Naive B cell (primary cell): ENCODE data around the gene PRAME. TPM values are rescaled to one million over a fixed set of nuclear protein-coding genes. Genes with fewer than 3 reads are reported as not detected.
A peak's percentile ranks its signal among the peaks of the same experiment; 100 is the strongest.
"Not testable (repeated sequence)": the region's sequence is repeated elsewhere in the genome, so short reads cannot be mapped to it uniquely, and the experiment has no call there.

ENCODE experiments used
- ATAC-seq, 2 donors: fragments of 150-1000 bp; cut with Tn5 transposase; 2 replicates each; pipeline ENCODE4 v1.10.0; 2021; ENCODE audit warnings: low read depth in 2 of 2, mild to moderate bottlenecking in 2 of 2, moderate library complexity in 2 of 2
- DNase-seq: peaks from one replicate; pipeline ENCODE4 v3.0.0; 2022
- H3K27ac Mint-ChIP-seq, 6 donors: one replicate each; pipeline ENCODE4 v1.8.0; 2020 to 2022; ENCODE audit warnings: mild to moderate bottlenecking in 6 of 6, mixed read lengths in 6 of 6, moderate library complexity in 5 of 6, inconsistent platforms in 2 of 6
- H3K27me3 Mint-ChIP-seq, 3 donors: one replicate each; pipeline ENCODE4 v1.8.0; 2021 to 2022; ENCODE audit warnings: mixed read lengths in 3 of 3, mild to moderate bottlenecking in 1 of 3
- H3K36me3 Mint-ChIP-seq, 2 donors: one replicate each; pipeline ENCODE4 v1.8.0; 2020 to 2022; ENCODE audit warnings: mixed read lengths in 2 of 2, inconsistent platforms in 1 of 2, mild to moderate bottlenecking in 1 of 2
- H3K4me1 Mint-ChIP-seq, 3 donors: one replicate each; pipeline ENCODE4 v1.8.0; 2020 to 2022; ENCODE audit warnings: mixed read lengths in 3 of 3, inconsistent platforms in 1 of 3, mild to moderate bottlenecking in 1 of 3, moderate library complexity in 1 of 3
- H3K4me3 Mint-ChIP-seq, 8 donors: one replicate each; pipeline ENCODE4 v1.8.0; 2020 to 2022; ENCODE audit warnings: mild to moderate bottlenecking in 8 of 8, mixed read lengths in 8 of 8, moderate library complexity in 8 of 8, inconsistent platforms in 2 of 8
- H3K9me3 Mint-ChIP-seq, 7 donors: one replicate each; pipeline ENCODE4 v1.8.0; 2020 to 2022; ENCODE audit warnings: mixed read lengths in 7 of 7, mild to moderate bottlenecking in 5 of 7, inconsistent platforms in 2 of 7, moderate library complexity in 1 of 7
- polyA plus RNA-seq, 6 donors: library from polyadenylated mRNA; unstranded; fragments of 300-500 nt; fragmentation: Illumina TruSeq; gene quantifications; one replicate each; pipeline ENCODE4 v1.2.3, GENCODE V29; 2021; ENCODE audit warnings: low read depth in 6 of 6

The PRAME gene
- polyA plus RNA-seq, 6 donors from 2014 or later = not detected

- no peaks in the 10 kb centered on the region for H3K9me3 Mint-ChIP-seq
- peak within 1 kb of the TSS in 1 of 6 donors; percentile 52 for H3K27ac Mint-ChIP-seq
- no peaks in the 10 kb centered on the region for H3K36me3 Mint-ChIP-seq
- no peak within 1 kb of the TSS for H3K4me3 Mint-ChIP-seq
- H3K27me3 Mint-ChIP-seq = peaks cover 17 to 21% (median 18%) of the 10 kb centered on the region in 3 donors
- DNase-seq (no peak), ATAC-seq (no peak)
- peaks cover 0 to 9% (median 6%) of the 10 kb centered on the region in 3 donors for H3K4me1 Mint-ChIP-seq
These were observed 38.9 kb downstream of the PRAME start, which contains the start of gene ZNF280A for GRCh38 chr22:22520020-22520656. ZNF280A (minus strand) TSS chr22:22520270; CDS start chr22:22515630, 4,640 bp downstream.

- Mint-ChIP-seq H3K27me3 (peaks cover 18 to 26% (median 23%) of the 10 kb centered on the region in 3 donors), H3K27ac (peak overlapping the region in 1 of 6 donors; percentile 52), H3K4me1 (peaks cover 0 to 6% (median 6%) of the 10 kb centered on the region in 3 donors), H3K9me3 (no peaks in the 10 kb centered on the region), H3K4me3 (no peak overlapping the region), H3K36me3 (no peaks in the 10 kb centered on the region)
- no peak for ATAC-seq
- DNase-seq = no peak
These were observed 39.5 kb downstream of the PRAME start for GRCh38 chr22:22519591-22519990.

GRCh38 chr22:22516992-22517391 is 42.1 kb downstream of the PRAME start:
- peaks cover 0 to 6% (median 0%) of the 10 kb centered on the region in 3 donors for H3K4me1 Mint-ChIP-seq
- H3K27me3 Mint-ChIP-seq = peaks cover 19 to 31% (median 28%) of the 10 kb centered on the region in 3 donors
- no peak for DNase-seq
- peaks cover 0 to 3% (median 0%) of the 10 kb centered on the region in 7 donors for H3K9me3 Mint-ChIP-seq
- H3K4me3 Mint-ChIP-seq = no peak overlapping the region
- no peak for ATAC-seq
- no peaks in the 10 kb centered on the region for H3K36me3 Mint-ChIP-seq
- no peak overlapping the region for H3K27ac Mint-ChIP-seq

GRCh38 chr22:22515890-22516289 is 43.2 kb downstream of the PRAME start:
- Mint-ChIP-seq H3K4me1 (peaks cover 0 to 6% (median 0%) of the 10 kb centered on the region in 3 donors), H3K4me3 (no peak overlapping the region), H3K9me3 (peaks cover 0 to 10% (median 2%) of the 10 kb centered on the region in 7 donors), H3K27me3 (peaks cover 19 to 36% (median 28%) of the 10 kb centered on the region in 3 donors), H3K27ac (no peak overlapping the region), H3K36me3 (no peaks in the 10 kb centered on the region)
- ATAC-seq (no peak), DNase-seq (no peak)

GRCh38 chr22:22514431-22514830 is 44.6 kb downstream of the PRAME start:
- not testable (repeated sequence) for DNase-seq, H3K36me3 Mint-ChIP-seq, H3K4me3 Mint-ChIP-seq, H3K27ac Mint-ChIP-seq, ATAC-seq, H3K4me1 Mint-ChIP-seq
- Mint-ChIP-seq H3K27me3 (peaks cover 19 to 36% (median 28%) of the 10 kb centered on the region in 3 donors), H3K9me3 (peaks cover 0 to 15% (median 6%) of the 10 kb centered on the region in 7 donors)

GRCh38 chr22:22513619-22514018 is 45.4 kb downstream of the PRAME start:
- Mint-ChIP-seq H3K4me3 (no peak overlapping the region), H3K4me1 (peaks cover 3 to 10% (median 3%) of the 10 kb centered on the region in 3 donors), H3K27ac (peak overlapping the region in 1 of 6 donors; percentile 22), H3K27me3 (peaks cover 19 to 36% (median 28%) of the 10 kb centered on the region in 3 donors), H3K36me3 (peaks cover 0 to 9% of the 10 kb centered on the region in 2 donors), H3K9me3 (peaks cover 0 to 23% (median 7%) of the 10 kb centered on the region in 7 donors)
- DNase-seq (no peak), ATAC-seq (no peak)

- peaks cover 0 to 9% of the 10 kb centered on the region in 2 donors for H3K36me3 Mint-ChIP-seq
- H3K4me1 Mint-ChIP-seq = peaks cover 4 to 15% (median 5%) of the 10 kb centered on the region in 3 donors
- H3K27ac Mint-ChIP-seq = no peak overlapping the region
- ATAC-seq (no peak), DNase-seq (no peak)
- peaks cover 19 to 36% (median 28%) of the 10 kb centered on the region in 3 donors for H3K27me3 Mint-ChIP-seq
- H3K9me3 Mint-ChIP-seq = peaks cover 0 to 23% (median 7%) of the 10 kb centered on the region in 7 donors
- H3K4me3 Mint-ChIP-seq = no peak overlapping the region
These were observed 46.1 kb downstream of the PRAME start for GRCh38 chr22:22512951-22513350.

- Mint-ChIP-seq H3K36me3 (peaks cover 3 to 17% of the 10 kb centered on the region in 2 donors), H3K9me3 (peaks cover 0 to 23% (median 7%) of the 10 kb centered on the region in 7 donors), H3K4me3 (peak overlapping the region in 1 of 8 donors; percentile 63), H3K27me3 (peaks cover 13 to 25% (median 15%) of the 10 kb centered on the region in 3 donors), H3K4me1 (peaks cover 14 to 22% (median 17%) of the 10 kb centered on the region in 3 donors)
- DNase-seq, H3K27ac Mint-ChIP-seq, ATAC-seq: not testable (repeated sequence)
These were observed 48.2 kb downstream of the PRAME start for GRCh38 chr22:22510833-22511232.

GRCh38 chr22:22509912-22510311 is 49.2 kb downstream of the PRAME start:
- peak overlapping the region in 1 of 6 donors; percentile 69 for H3K27ac Mint-ChIP-seq
- peak overlapping the region in 6 of 8 donors; percentile 0 to 82 (median 38) for H3K4me3 Mint-ChIP-seq
- H3K9me3 Mint-ChIP-seq = peaks cover 0 to 23% (median 7%) of the 10 kb centered on the region in 7 donors
- H3K36me3 Mint-ChIP-seq = peaks cover 7 to 22% of the 10 kb centered on the region in 2 donors
- not testable (repeated sequence) for ATAC-seq, DNase-seq
- H3K27me3 Mint-ChIP-seq = peaks cover 5 to 16% (median 6%) of the 10 kb centered on the region in 3 donors
- peaks cover 17 to 22% (median 17%) of the 10 kb centered on the region in 3 donors for H3K4me1 Mint-ChIP-seq

GRCh38 chr22:22508274-22509176 is 50.5 kb downstream of the PRAME start, which contains the start of gene ZNF280B:
ZNF280B (minus strand) TSS chr22:22508742; CDS start chr22:22489398, 19,344 bp downstream.
- Mint-ChIP-seq H3K27ac (peak within 1 kb of the TSS; percentile 76 to 89 (median 80)), H3K4me1 (peaks cover 17 to 22% (median 17%) of the 10 kb centered on the region in 3 donors)

GRCh38 chr22:22507743-22508273 is 51.3 kb downstream of the PRAME start:
- Mint-ChIP-seq H3K36me3 (peaks cover 22 to 30% of the 10 kb centered on the region in 2 donors), H3K27me3 (peaks cover 0 to 13% (median 5%) of the 10 kb centered on the region in 3 donors), H3K9me3 (peaks cover 0 to 23% (median 7%) of the 10 kb centered on the region in 7 donors), H3K4me3 (peak overlapping the region; percentile 82 to 96 (median 89)), H3K27ac (peak overlapping the region; percentile 24 to 89 (median 78)), H3K4me1 (peaks cover 17 to 22% (median 19%) of the 10 kb centered on the region in 3 donors)
- no peak for ATAC-seq
- no peak for DNase-seq

More at GRCh38 chr22:22508274-22509176, 50.5 kb downstream of the PRAME start, which contains the start of gene ZNF280B:
- Mint-ChIP-seq H3K27me3 (peaks cover 0 to 13% (median 5%) of the 10 kb centered on the region in 3 donors), H3K9me3 (peaks cover 0 to 23% (median 7%) of the 10 kb centered on the region in 7 donors), H3K36me3 (peaks cover 15 to 30% of the 10 kb centered on the region in 2 donors), H3K4me3 (peak within 1 kb of the TSS; percentile 82 to 96 (median 89))
- ATAC-seq = peak; percentile 97 to 98
- DNase-seq = peak; percentile 82

GRCh38 chr22:22506736-22507135 is 52.3 kb downstream of the PRAME start:
- peak overlapping the region in 1 of 6 donors; percentile 60 for H3K27ac Mint-ChIP-seq
- H3K9me3 Mint-ChIP-seq = peaks cover 0 to 23% (median 7%) of the 10 kb centered on the region in 7 donors
- H3K36me3 Mint-ChIP-seq = peaks cover 30 to 31% of the 10 kb centered on the region in 2 donors
- peak overlapping the region in 4 of 8 donors; percentile 26 to 96 (median 60) for H3K4me3 Mint-ChIP-seq
- peaks cover 0 to 4% (median 0%) of the 10 kb centered on the region in 3 donors for H3K27me3 Mint-ChIP-seq
- DNase-seq (no peak), ATAC-seq (no peak)
- H3K4me1 Mint-ChIP-seq = peaks cover 16 to 21% (median 19%) of the 10 kb centered on the region in 3 donors
